ENCODE measurements around the gene LRP4. TPM values are rescaled to one million over a fixed set of nuclear protein-coding genes. Genes with fewer than 3 reads are reported as not detected.

Gene LRP4
- total and polyA plus RNA-seq, 7 donors: 2.1 to 17.6 (median 4.9) TPM

- no peak for DNase-seq
- Histone ChIP-seq H3K27ac (no peak overlapping the region), H3K4me1 (peaks cover 0 to 7% (median 3%) of the 10 kb centered on the region in 4 donors), H3K36me3 (peaks cover 0 to 14% (median 2%) of the 10 kb centered on the region in 4 donors), H3K9me3 (no peaks in the 10 kb centered on the region), H3K27me3 (no peaks in the 10 kb centered on the region), H3K4me3 (no peak overlapping the region)
- 94% methylated on average over 6 of the region's 6 CpGs for WGBS, 2 donors
- TF ChIP-seq POLR2AphosphoS5 (IDR thresholded peaks at IDR 0.05) (no peak), EP300 (IDR thresholded peaks at IDR 0.05) (no peak), POLR2A (IDR thresholded peaks at IDR 0.05) (no peak)
- TF ChIP-seq, protein P1, sequence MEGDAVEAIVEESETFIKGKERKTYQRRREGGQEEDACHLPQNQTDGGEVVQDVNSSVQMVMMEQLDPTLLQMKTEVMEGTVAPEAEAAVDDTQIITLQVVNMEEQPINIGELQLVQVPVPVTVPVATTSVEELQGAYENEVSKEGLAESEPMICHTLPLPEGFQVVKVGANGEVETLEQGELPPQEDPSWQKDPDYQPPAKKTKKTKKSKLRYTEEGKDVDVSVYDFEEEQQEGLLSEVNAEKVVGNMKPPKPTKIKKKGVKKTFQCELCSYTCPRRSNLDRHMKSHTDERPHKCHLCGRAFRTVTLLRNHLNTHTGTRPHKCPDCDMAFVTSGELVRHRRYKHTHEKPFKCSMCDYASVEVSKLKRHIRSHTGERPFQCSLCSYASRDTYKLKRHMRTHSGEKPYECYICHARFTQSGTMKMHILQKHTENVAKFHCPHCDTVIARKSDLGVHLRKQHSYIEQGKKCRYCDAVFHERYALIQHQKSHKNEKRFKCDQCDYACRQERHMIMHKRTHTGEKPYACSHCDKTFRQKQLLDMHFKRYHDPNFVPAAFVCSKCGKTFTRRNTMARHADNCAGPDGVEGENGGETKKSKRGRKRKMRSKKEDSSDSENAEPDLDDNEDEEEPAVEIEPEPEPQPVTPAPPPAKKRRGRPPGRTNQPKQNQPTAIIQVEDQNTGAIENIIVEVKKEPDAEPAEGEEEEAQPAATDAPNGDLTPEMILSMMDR (IDR thresholded peaks at IDR 0.05): no peak
- intact Hi-C loops (cut with DNase I): no loop called here
These were observed 15.7 kb downstream of the LRP4 start for GRCh38 chr11:46902694-46903093.

DNA sequence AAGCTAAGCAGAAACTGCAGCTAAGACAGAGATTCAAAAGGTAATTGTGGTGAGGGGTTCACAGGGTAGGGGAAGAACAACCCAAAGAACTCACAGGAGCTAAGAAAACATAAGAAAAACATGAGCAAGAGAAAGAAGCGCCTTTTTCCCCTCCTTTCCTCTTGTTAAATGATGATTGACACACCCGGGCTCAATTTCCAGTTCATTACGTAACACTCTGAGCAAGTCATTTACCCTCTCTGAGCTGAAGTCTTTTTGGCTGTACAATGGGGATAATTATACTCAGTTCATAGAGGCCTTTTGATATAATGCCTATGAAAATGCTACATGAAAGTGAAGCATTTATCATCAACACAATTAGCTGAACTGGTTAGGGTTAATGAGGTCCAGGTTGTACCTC, 17.2 kb downstream of the LRP4 start:
- peaks cover 0 to 2% (median under 1%) of the 10 kb centered on the region in 4 donors for H3K4me1 ChIP-seq
- intact Hi-C loops (cut with DNase I): no loop called here
- no peaks in the 10 kb centered on the region for H3K27me3 ChIP-seq
- no peak for DNase-seq
- TF ChIP-seq POLR2A (IDR thresholded peaks at IDR 0.05) (no peak), POLR2AphosphoS5 (IDR thresholded peaks at IDR 0.05) (no peak), EP300 (IDR thresholded peaks at IDR 0.05) (no peak)
- TF ChIP-seq, protein P1 (IDR thresholded peaks at IDR 0.05): no peak
- H3K27ac ChIP-seq: no peak overlapping the region
- 68 to 84% methylated on average over 3 of the region's 3 CpGs for WGBS, 2 donors
- peaks cover 0 to 14% (median 2%) of the 10 kb centered on the region in 4 donors for H3K36me3 ChIP-seq
- H3K9me3 ChIP-seq: no peaks in the 10 kb centered on the region
- no peak overlapping the region for H3K4me3 ChIP-seq

- 94% methylated on average over 13 of the region's 13 CpGs for WGBS, 2 donors
- Histone ChIP-seq H3K36me3 (peaks cover 0 to 14% (median 2%) of the 10 kb centered on the region in 4 donors), H3K9me3 (no peaks in the 10 kb centered on the region), H3K27me3 (no peaks in the 10 kb centered on the region), H3K4me1 (peaks cover 0 to 10% (median 8%) of the 10 kb centered on the region in 4 donors), H3K27ac (no peak overlapping the region), H3K4me3 (no peak overlapping the region)
- DNase-seq: no peak
- intact Hi-C loops (cut with DNase I): no loop called here
- no peak for TF ChIP-seq EP300 (IDR thresholded peaks at IDR 0.05)
- TF ChIP-seq, protein P1 (IDR thresholded peaks at IDR 0.05): no peak
- no peak for TF ChIP-seq POLR2AphosphoS5 (IDR thresholded peaks at IDR 0.05)
- no peak for TF ChIP-seq POLR2A (IDR thresholded peaks at IDR 0.05)
These were observed 18.1 kb downstream of the LRP4 start for GRCh38 chr11:46900091-46900746.

DNA sequence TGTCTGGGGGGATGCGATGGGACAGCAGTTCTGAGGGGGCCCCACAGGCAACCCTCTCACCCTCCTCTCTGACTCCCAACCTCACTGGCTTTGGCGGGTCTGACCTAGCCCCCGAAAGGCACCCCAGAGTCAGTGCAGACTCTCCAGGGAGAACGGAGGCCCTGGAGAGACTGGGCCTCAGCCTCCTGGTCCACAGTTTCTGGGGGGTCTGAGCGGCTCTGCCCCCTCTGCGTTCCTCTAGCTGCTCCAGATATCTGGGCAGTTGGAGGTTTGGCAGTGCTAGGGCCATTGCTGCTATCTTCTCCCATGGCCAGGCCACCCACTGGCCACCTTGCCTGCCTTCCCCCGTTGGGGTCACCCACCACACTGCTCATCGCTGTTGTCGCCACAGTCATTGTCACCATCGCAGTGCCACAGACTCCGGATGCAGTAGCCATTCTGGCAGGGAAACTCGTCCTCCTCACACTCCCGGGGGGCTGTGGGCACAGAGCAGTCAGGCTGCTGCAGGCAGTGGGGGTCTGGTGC, 18.8 kb downstream of the LRP4 start:
- 95 to 97% methylated on average over 13 of the region's 13 CpGs for WGBS, 2 donors
- H3K36me3 ChIP-seq: peaks cover 0 to 14% (median 3%) of the 10 kb centered on the region in 4 donors
- no peak overlapping the region for H3K4me3 ChIP-seq
- no peaks in the 10 kb centered on the region for H3K9me3 ChIP-seq
- no peak for DNase-seq
- peaks cover 0 to 11% (median 8%) of the 10 kb centered on the region in 4 donors for H3K4me1 ChIP-seq
- no peak for TF ChIP-seq EP300 (IDR thresholded peaks at IDR 0.05)
- TF ChIP-seq POLR2A (IDR thresholded peaks at IDR 0.05): no peak
- TF ChIP-seq POLR2AphosphoS5 (IDR thresholded peaks at IDR 0.05): no peak
- TF ChIP-seq, protein P1 (IDR thresholded peaks at IDR 0.05): no peak
- no peak overlapping the region for H3K27ac ChIP-seq
- H3K27me3 ChIP-seq: no peaks in the 10 kb centered on the region
- intact Hi-C loops (cut with DNase I): no loop called here

Measured in sigmoid colon (tissue), 7 donors.